Stimulated activated CD8-positive, alpha-beta memory T cell treated with anti-CD3 and anti-CD28 coated beads, Interleukin-12 subunit alpha, Interleukin-12 subunit beta, amount 100 ng/mL, for 4 hours (primary cell): Measurements from ENCODE around the gene SNPH.
"Not testable (repeated sequence)": the region's sequence is repeated elsewhere in the genome, so short reads cannot be mapped to it uniquely, and the experiment has no call there.

Experiments used
- DNase-seq: peaks from one replicate; pipeline ENCODE4 v3.0.0-alpha.2; 2020; ENCODE audit warnings: low read depth

The SNPH gene

DNA sequence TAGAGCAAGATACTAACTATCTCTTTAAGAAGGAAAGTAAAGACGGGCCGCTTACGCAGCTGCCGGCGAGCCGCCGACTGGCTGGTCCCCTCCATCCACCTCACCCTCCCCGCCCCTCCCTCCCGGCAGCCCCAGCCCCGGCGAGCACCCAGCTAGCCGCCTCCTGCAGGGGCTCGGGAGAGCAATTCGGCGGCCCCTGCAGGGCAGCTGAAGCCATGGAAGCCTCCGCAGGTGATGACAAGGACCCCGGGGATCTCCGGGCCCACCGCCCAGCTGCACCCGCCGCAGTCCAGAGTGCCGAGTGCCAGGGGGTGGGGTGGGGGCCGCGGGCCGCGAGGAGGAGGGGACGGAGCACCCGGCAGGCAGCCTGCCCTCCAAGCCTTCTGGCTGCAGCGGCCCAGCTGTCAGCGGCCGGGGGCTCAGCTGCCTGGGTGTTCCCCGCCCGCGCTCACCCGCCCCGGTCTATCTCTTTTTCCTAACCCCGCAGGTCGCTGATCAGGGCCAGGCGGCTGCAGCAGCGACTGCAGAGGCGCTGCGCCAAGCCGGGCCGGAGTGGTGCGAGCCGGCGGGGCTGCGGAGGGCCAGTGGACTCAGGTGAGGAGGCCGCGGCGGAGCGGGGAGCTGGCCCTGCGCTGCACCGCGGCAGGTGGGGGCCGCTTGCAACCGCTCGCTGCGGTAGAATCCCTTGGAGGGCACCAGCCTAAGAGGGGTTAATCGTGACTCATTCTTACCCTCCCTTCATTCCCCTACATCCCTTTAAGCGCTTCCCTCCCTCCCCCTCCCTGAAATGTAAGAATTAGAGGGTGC lies at the start of gene SNPH:
Gene SNPH (plus strand): TSS at position 128 of the 807 bp plus-strand sequence. CDS start 29,946 bp downstream, outside the sequence.
- DNase-seq = peak; percentile 50

DNA sequence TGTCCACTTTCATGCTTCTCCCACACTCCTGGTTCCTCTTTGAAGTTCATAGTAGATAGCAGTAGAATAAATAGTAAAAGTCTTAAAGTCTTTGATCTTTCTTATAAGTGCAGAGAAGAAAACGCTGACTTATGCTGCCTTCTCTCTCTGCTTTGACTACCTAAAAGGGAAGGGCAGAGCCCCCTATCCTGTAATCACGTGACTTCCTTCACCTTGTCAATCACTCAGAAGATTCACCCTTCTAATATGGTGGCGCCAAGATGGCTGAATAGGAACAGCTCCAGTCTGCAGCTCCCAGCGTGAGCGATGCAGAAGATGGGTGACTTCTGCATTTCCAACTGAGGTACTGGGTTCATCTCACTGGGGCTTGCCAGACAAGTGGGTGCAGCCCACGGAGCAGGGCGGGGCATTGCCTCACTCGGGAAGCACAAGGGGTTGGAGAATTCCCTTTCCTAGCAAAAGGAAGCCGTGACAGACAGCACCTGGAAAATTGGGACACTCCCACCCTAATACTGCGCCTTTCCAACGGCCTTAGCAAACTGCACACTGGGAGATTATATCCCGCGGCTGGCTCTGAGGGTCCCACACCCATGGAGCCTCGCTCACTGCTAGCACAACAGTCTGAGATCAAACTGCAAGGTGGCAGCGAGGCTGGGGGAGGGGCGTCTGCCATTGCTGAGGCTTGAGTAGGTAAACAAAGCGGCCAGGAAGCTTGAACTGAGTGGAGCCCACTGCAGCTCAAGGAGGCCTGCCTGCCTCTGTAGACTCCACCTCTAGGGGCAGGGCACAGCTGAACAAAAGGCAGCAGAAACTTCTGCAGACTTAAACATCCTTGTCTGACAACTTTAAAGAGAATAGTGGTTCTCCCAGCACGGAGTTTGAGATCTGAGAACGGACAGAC lies 49.3 kb upstream of the SNPH start:
- not testable (repeated sequence) for DNase-seq

- not testable (repeated sequence) for DNase-seq
Measured at GRCh38 chr20:1222750-1223149, 43.3 kb upstream of the SNPH start.

GRCh38 chr20:1224205-1224890 lies 41.7 kb upstream of the SNPH start:
- no peak for DNase-seq

- no peak for DNase-seq
Measured at GRCh38 chr20:1225263-1225782, 40.8 kb upstream of the SNPH start.

DNA sequence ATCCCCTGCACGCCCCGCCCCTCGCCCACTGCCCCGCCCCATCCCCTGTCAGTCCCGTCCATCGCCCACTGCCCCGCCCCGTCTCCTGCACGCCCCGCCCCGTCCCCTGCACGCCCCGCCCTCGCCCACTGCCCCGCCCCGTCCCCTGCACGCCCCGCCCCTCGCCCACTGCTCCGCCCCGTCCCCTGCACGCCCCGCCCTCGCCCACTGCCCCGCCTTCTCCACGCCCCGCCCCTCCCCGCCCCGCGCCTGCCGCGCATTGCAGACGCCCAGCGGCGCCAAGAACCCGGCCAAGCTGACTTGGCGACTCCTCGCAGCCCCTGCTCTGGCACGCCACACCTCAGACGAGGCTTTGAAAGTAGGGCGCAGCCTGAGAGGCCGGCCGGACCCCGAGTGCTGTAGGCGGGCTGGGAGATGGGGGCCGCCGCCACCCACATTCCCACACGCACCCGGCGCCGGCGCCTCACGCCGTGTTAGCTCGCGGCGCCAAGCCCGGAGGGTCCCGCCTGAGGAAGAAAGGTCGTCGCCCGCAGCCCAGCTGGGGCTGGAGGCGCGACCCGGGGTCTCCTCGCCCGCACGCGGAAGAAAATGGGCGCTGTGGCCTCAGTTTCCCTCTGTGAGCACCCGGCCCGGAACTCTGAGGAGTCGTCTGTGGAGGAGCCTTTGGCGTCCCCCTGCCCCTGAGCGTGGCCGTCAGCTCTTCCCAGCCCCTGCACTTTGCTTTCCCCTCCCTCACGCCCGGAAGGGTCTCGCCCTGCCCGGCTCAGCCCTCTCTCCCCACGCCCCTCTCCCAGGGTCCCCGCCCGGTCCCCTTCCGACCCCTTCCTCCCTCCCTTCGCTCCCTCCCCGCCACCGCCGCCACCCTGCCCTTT lies 40.1 kb upstream of the SNPH start, which contains the start of gene RAD21L1:
Gene RAD21L1 (plus strand): TSS at position 262 of the 872 bp plus-strand sequence. CDS start 2,410 bp downstream, outside the sequence.
- peak; percentile 54 for DNase-seq

GRCh38 chr20:1229541-1229940 lies 36.6 kb upstream of the SNPH start:
- DNase-seq = no peak

DNA sequence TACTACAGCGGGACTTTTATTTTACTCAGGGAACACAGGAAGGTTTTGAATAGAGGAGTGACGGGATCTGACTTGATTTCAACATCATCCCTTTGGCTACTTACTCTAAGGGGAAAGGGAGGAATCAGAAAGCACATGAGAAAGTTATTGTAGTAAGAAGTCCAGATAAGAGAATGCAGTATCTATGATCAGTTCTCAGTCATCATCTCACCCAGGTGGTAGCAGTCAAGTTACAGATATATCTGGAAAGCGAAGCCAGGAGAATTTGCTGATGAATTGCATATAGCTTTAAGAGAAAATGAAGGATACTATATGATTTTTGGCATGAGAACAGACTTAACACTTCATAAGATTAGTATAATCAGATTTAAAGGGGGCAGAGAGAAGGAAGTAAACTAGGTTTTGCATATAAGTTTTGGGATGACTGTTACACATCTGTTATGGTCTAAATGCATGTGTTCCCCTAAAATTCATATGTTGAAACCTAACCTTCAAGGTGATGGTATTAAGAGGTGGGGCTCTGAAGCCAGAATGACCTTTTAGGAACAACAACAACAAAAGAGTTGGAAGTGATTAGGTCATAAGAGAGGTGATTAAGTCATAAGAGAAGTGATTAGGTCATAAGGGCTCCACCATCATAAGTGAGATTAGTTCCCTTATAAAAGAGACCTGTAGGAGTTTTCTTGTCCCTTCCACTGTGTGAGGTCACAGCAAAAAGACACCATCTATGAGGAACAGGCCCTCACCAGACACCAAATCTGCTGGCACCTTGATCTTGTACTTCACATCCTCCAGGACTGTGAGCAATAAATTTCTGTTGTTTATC lies 33.6 kb upstream of the SNPH start:
- no peak for DNase-seq

- no peak for DNase-seq
Measured at GRCh38 chr20:1240549-1240948, 25.5 kb upstream of the SNPH start.

DNA sequence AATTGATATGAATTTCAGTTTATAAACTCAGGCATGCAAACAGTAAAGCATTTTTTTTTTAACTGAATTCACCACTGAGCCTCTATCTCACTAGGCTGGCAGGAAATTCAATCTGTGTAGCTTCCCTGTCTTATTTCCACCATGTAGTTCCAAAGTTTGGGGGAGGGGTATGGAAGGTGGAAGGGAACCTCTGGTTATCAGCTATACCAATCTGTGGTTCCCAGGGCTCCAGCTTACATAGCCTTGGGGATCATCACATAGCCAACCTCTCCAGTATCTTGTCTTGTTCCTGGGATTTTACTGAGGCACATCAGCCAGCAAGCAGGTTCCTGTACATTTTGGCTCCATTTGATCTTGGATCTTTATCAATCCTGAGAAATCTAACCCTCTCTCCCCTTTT lies 24.6 kb upstream of the SNPH start:
- DNase-seq = no peak

DNA sequence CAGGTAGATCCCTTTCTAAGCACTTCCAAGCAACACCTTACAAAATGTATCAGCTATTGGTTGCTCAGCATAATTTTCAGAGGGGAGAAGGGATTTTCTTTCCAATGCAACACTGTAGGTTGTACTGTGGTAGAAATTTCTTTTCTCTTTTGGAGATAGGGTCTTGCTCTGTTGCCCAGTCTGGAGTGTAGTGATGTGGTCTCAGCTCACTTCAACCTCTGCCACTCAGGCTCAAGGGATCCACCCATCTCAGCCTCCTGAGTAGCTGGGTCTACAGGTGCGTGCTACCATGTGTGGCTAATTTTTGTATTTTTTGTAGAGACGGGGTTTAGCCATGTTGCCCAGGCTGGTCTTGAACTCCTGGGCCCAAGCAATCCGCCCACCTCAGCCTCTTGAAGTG lies 24.0 kb upstream of the SNPH start:
- DNase-seq = no peak

DNA sequence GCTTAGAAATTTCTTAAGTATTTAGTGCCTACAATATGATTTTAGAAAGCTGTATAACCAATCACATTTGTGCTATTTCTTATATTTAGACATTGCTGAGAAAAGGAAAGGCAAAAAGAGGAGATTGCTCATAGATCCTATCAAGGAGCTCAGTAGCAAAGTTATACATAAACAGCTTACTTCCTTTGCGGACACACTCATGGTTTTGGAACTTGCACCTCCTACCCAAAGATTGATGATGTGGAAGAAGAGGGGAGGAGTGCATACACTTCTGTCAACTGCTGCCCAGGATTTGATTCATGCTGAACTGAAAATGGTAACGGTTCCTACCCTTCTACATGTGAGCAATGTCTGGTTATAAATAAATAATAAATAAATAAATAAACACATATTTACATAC lies 23.6 kb upstream of the SNPH start:
- no peak for DNase-seq

DNA sequence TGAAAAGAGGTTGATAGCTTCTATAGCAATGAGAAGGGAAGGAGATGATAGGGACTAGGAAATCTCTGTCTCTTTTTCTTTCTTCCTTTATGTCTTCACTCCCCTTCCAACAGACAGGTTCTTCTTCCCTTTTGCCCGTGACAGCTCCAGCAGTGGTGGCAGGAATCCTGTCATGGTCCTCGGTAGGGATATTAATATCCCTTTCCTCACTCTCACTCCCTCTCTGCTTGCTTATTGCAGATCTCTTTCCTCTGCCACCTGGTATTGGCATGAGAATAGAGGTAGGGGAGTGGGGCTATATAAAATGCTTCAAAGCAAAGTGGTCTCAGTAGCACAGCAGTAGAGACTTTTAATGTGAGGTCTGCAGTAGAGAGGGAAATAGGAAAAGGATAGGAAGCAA lies 20.5 kb upstream of the SNPH start:
- no peak for DNase-seq

- no peak for DNase-seq
Measured at GRCh38 chr20:1247689-1248088, 18.4 kb upstream of the SNPH start.

DNA sequence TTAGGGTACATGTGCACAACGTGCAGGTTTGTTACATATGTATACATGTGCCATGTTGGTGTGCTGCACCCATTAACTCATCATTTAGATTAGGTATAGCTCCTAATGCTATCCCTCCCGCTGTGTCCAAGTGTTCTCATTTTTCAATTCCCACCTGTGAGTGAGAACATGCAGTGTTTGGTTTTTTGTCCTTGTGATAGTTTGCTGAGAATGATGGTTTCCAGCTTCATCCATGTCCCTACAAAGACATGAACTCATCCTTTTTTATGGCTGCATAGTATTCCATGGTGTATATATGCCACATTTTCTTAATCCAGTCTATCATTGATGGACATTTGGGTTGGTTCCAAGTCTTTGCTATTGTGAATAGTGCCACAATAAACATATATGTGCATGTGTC lies 15.8 kb upstream of the SNPH start:
- DNase-seq = not testable (repeated sequence)

DNA sequence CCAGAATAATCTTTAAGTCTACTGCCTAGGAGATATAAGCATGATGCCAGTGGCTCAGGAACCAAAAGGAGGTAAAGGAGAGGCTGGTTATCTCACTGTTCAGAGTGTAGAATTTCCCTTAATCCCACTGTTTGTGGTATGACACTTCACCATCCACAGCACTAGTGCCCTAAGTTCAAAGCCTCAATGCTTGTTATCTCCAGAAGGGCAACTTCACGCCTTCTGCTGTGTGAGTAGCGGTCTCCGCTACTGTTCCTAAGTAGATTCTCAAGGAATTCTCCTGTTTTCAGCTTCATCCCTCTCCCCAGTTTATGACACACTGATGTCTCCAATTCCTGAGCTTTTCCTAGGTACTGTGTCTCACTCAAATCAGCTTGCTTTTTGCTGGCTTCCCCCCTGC lies 13.7 kb upstream of the SNPH start:
- no peak for DNase-seq

- DNase-seq = no peak
Measured at GRCh38 chr20:1254254-1254653, 11.8 kb upstream of the SNPH start.

DNA sequence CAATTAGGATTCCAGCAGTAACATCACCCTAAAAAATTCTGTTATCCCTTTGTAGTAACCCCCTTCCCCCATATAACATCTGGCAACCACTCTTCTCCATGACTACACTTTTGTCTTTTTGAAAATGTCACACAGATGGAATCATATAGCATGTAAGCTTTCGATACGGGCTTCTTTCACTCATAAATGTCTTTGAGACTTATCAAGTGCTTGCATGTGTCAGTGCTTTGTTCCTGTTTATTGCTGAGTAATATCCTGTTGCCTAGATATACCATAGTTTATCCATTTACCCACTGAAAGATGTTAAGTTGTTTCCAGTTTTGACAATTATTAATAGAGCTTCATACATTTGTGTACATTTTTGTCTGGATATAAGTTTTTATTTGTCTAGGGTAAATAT lies 10.4 kb upstream of the SNPH start:
- DNase-seq = no peak

- no peak for DNase-seq
Measured at GRCh38 chr20:1263853-1264252, 2.2 kb upstream of the SNPH start.

GRCh38 chr20:1264727-1265126 lies 1.4 kb upstream of the SNPH start:
- no peak for DNase-seq
